Keratinocyte (primary cell): ENCODE measurements around the gene LRRC74B. TPM values are rescaled to one million over a fixed set of nuclear protein-coding genes. Genes with fewer than 3 reads are reported as not detected.

Source experiments
- DNase-seq: peaks from one replicate; pipeline ENCODE4 v3.0.0-alpha.2; 2011; ENCODE audit warnings: low read depth, missing footprints, low spot score
- FAIRE-seq: peaks from 2 replicates; lab custom pipeline; 2011; peaks lifted over from hg19 to GRCh38; lab: Jason Lieb, UNC
- H2AFZ ChIP-seq: 2 replicates; pipeline ENCODE4 v1.6.0; 2012; ENCODE audit warnings: low read length, control low read depth, inconsistent platforms; ENCODE audit not compliant: control insufficient read depth
- H3K27ac ChIP-seq: 2 replicates; pipeline ENCODE4 v1.5.1; 2011; ENCODE audit warnings: low read length; ENCODE audit not compliant: control insufficient read depth, insufficient read depth
- H3K27me3 ChIP-seq: 3 replicates; pipeline ENCODE4 v1.6.0; 2011; ENCODE audit warnings: low read length; ENCODE audit not compliant: control insufficient read depth, insufficient read depth; ENCODE audit errors: extremely low read depth
- H3K36me3 ChIP-seq, 2 experiments: 2 replicates in 1 of 2; 3 replicates in 1 of 2; pipeline ENCODE4 v1.5.1; 2011; ENCODE audit warnings: low read length in 2 of 2, mild to moderate bottlenecking in 1 of 2; ENCODE audit not compliant: control insufficient read depth in 2 of 2, insufficient read depth in 2 of 2; ENCODE audit errors: extremely low read depth in 1 of 2
- H3K4me1 ChIP-seq: 3 replicates; pipeline ENCODE4 v1.5.1; 2011; ENCODE audit warnings: low read length; ENCODE audit not compliant: control insufficient read depth, insufficient read depth; ENCODE audit errors: extremely low read depth
- H3K4me2 ChIP-seq: 3 replicates; pipeline ENCODE4 v1.6.0; 2011; ENCODE audit warnings: low read depth, low read length; ENCODE audit not compliant: control insufficient read depth, insufficient read depth; ENCODE audit errors: extremely low read depth
- H3K4me3 ChIP-seq, 3 experiments: fragments of 200-600 bp in 1 of 3; sonication (generic) in 1 of 3; 2 replicates in 2 of 3; 3 replicates in 1 of 3; pipeline ENCODE4 v1.5.1; 2011 to 2016; ENCODE audit warnings: low read length in 3 of 3, mild to moderate bottlenecking in 3 of 3, control low read depth in 2 of 3, inconsistent platforms in 1 of 3, low read depth in 1 of 3, mixed read lengths in 1 of 3, mixed run types in 1 of 3, moderate library complexity in 1 of 3; ENCODE audit not compliant: control insufficient read depth in 2 of 3, insufficient read depth in 2 of 3; ENCODE audit errors: extremely low read depth in 1 of 3
- H3K79me2 ChIP-seq: 2 replicates; pipeline ENCODE4 v1.6.0; 2012; ENCODE audit warnings: low read length; ENCODE audit not compliant: control insufficient read depth, insufficient read depth
- H3K9ac ChIP-seq: 3 replicates; pipeline ENCODE4 v1.6.0; 2011; ENCODE audit warnings: low read length; ENCODE audit not compliant: control insufficient read depth, insufficient read depth; ENCODE audit errors: extremely low read depth
- H3K9me1 ChIP-seq: 3 replicates; pipeline ENCODE4 v1.6.0; 2011; ENCODE audit warnings: low read length; ENCODE audit not compliant: control insufficient read depth, insufficient read depth; ENCODE audit errors: extremely low read depth
- H3K9me3 ChIP-seq: 2 replicates; pipeline ENCODE4 v1.5.1; 2012; ENCODE audit warnings: low read depth, low read length; ENCODE audit not compliant: control insufficient read depth
- H4K20me1 ChIP-seq: 3 replicates; pipeline ENCODE4 v1.6.0; 2011; ENCODE audit warnings: low read length; ENCODE audit not compliant: control insufficient read depth, insufficient read depth; ENCODE audit errors: extremely low read depth
- EZH2 ChIP-seq: IDR thresholded peaks from one replicate; pipeline ENCODE4 v1.6.1; 2012; ENCODE audit warnings: inconsistent platforms, mild to moderate bottlenecking, low read length, moderate library complexity
- dilution Hi-C: fragments of 300-500 bp; cut with MboI; formaldehyde crosslinking; loops from one replicate; pipeline ENCODE4 v1.7.0; 2020; ENCODE audit warnings: low sequenced_read_pairs; ENCODE audit not compliant: extremely low pct_ligation_motif_present
- polyA plus RNA-seq, 5 experiments: library from polyadenylated mRNA; depleted of rRNA in 3 of 5; stranded (reverse) in 3 of 5; stranded (forward) in 1 of 5; unstranded in 1 of 5; fragments of >200 nt; gene quantifications; 1 replicate in 1 of 5; 2 replicates in 3 of 5; 3 replicates in 1 of 5; pipeline versions ENCODE4 v1.2.1 to v1.2.3, GENCODE V29; 2011 to 2012; ENCODE audit warnings: missing spikeins in 2 of 5, low read depth in 1 of 5, low replicate concordance in 1 of 5
- TF ChIP-seq, protein P1 (sequence below), 3 experiments: IDR thresholded peaks in 1 of 3; conservative IDR thresholded peaks in 1 of 3; optimal IDR thresholded peaks in 1 of 3; 2 replicates in 2 of 3; 3 replicates in 1 of 3; pipeline versions ENCODE3 to v1.5.1; 2011; ENCODE audit warnings: low read length in 3 of 3, mild to moderate bottlenecking in 3 of 3, moderate library complexity in 2 of 3, control low read depth in 1 of 3, inconsistent platforms in 1 of 3; ENCODE audit not compliant: insufficient read depth in 2 of 3; ENCODE audit errors: extremely low read depth in 1 of 3

The LRRC74B gene
- polyA plus RNA-seq, 1 donor (not counting 4 experiments of a cell fraction or from before 2014, with no cell fraction given) = not detected

DNA sequence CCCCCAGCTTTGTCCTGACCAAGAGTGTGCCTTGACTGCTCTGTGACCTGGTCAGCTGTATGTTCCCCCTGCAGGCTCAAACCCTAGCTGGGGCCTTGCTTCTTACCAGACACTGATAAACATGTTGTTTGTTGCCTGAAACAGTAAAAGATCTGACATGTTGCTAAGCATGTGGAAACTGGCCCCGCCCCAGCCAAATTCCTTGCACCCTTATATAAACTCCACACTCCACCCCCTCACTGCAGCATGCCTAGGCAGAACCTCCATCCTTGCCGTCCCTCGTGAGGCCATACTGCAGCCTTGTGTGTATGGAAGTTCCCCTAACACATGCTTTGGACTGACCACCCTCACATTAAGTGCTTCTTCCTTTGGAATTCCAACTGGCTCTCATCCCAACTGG lies 27.3 kb downstream of the LRRC74B start:
- Histone ChIP-seq H3K4me1 (peaks cover 21% of the 10 kb centered on the region), H3K79me2 (no peaks in the 10 kb centered on the region), H3K9me1 (no peaks in the 10 kb centered on the region), H4K20me1 (no peaks in the 10 kb centered on the region), H3K9ac (no peak overlapping the region), H3K27me3 (no peaks in the 10 kb centered on the region), H3K4me3 (no peak overlapping the region), H3K27ac (no peak overlapping the region), H3K4me2 (no peak overlapping the region), H3K9me3 (no peaks in the 10 kb centered on the region), H2AFZ (no peak overlapping the region), H3K36me3 (no peaks in the 10 kb centered on the region)
- dilution Hi-C loops = no loop called here
- no peak for DNase-seq
- TF ChIP-seq, protein P1, sequence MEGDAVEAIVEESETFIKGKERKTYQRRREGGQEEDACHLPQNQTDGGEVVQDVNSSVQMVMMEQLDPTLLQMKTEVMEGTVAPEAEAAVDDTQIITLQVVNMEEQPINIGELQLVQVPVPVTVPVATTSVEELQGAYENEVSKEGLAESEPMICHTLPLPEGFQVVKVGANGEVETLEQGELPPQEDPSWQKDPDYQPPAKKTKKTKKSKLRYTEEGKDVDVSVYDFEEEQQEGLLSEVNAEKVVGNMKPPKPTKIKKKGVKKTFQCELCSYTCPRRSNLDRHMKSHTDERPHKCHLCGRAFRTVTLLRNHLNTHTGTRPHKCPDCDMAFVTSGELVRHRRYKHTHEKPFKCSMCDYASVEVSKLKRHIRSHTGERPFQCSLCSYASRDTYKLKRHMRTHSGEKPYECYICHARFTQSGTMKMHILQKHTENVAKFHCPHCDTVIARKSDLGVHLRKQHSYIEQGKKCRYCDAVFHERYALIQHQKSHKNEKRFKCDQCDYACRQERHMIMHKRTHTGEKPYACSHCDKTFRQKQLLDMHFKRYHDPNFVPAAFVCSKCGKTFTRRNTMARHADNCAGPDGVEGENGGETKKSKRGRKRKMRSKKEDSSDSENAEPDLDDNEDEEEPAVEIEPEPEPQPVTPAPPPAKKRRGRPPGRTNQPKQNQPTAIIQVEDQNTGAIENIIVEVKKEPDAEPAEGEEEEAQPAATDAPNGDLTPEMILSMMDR (optimal IDR thresholded peaks at IDR 0.05 in 1 of 3, IDR thresholded peaks at IDR 0.05 in 1 of 3, conservative IDR thresholded peaks at IDR 0.05 in 1 of 3; ENCODE audit: extremely low read depth in 1 of 3, insufficient read depth in 2 of 3, low read length in 3 of 3) = no peak
- TF ChIP-seq EZH2 = no peak
- FAIRE-seq = peak; percentile 61

DNA sequence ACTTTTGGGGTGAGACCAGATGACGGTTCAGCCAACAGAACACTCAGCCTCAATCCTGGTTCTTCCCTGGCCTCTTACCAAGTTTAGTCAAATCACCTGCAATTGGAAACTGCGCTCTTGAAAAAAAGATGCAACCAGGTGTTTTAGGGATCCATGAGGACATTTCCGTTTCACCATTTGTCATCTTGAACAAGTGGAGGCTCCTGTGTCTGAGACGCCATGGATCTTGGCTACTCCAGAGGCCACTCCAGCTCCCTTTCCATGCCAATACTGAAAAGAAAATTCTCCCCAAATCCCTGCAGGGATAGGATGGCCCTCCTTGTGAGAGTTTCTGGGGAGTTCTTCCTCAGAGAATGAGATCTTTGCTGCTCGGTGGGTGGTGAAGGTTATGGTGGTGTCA lies 27.7 kb downstream of the LRRC74B start:
- Histone ChIP-seq H3K36me3 (no peaks in the 10 kb centered on the region), H3K4me1 (peaks cover 21% of the 10 kb centered on the region), H3K27ac (no peak overlapping the region), H4K20me1 (no peaks in the 10 kb centered on the region), H3K9me3 (no peaks in the 10 kb centered on the region), H2AFZ (no peak overlapping the region), H3K4me3 (no peak overlapping the region), H3K9ac (no peak overlapping the region), H3K79me2 (no peaks in the 10 kb centered on the region), H3K27me3 (no peaks in the 10 kb centered on the region), H3K9me1 (no peaks in the 10 kb centered on the region), H3K4me2 (no peak overlapping the region)
- no peak for DNase-seq
- FAIRE-seq = no peak
- dilution Hi-C loops = no loop called here
- TF ChIP-seq EZH2 = no peak
- TF ChIP-seq, protein P1 (optimal IDR thresholded peaks at IDR 0.05 in 1 of 3, IDR thresholded peaks at IDR 0.05 in 1 of 3, conservative IDR thresholded peaks at IDR 0.05 in 1 of 3; ENCODE audit: extremely low read depth in 1 of 3, insufficient read depth in 2 of 3, low read length in 3 of 3) = no peak
